GM19099 (cell line): ENCODE results near the gene ATP10A.

ENCODE experiments used
- POLR2A ChIP-seq: IDR thresholded peaks from 3 replicates; pipeline ENCODE4 v1.6.1; 2011; ENCODE audit warnings: low read depth; ENCODE audit not compliant: insufficient read length; ENCODE audit errors: extremely low read depth

ATP10A gene

DNA sequence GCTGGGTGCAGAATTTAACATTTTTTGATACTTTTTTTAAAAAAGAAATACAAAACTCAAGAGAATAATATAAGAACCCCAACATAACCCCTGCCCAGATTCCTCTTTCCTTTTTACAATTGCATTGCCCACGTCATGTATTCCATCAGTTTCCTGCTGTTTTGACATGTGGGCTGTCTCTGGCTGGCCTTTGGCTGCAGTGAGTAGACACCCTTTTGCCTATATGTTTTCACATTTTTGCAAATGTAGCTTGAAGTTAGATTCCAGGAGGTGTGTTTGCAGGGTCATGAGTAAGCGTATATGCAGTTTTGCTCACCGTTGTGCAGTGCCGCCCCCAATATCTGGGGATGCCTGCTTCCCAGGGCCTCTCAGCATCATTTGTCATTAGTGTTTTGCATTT, 28.0 kb upstream of the ATP10A start:
- TF ChIP-seq POLR2A, result no peak

DNA sequence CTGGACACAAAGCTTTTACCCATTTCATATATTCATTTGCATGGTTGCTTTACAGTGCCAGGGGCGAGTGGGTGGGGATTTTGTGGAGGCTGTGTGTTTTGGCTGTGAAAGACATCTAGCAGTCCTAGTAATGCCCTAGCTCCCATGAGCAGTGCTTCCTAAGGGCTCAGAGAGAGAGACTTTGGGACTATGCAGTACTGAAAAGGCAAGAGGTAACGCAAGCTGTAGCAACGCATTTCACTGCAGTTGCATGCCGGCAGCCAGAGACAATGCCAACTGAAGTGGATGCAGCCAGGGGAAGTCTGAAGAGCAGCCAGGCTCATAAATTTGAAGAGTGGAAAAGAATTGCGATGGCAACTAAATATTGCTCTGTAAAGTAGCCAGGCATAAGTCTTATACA, 27.4 kb upstream of the ATP10A start:
- no peak for TF ChIP-seq POLR2A

- no peak for TF ChIP-seq POLR2A
Observed at GRCh38 chr15:25887870-25888269, 24.7 kb upstream of the ATP10A start.

DNA sequence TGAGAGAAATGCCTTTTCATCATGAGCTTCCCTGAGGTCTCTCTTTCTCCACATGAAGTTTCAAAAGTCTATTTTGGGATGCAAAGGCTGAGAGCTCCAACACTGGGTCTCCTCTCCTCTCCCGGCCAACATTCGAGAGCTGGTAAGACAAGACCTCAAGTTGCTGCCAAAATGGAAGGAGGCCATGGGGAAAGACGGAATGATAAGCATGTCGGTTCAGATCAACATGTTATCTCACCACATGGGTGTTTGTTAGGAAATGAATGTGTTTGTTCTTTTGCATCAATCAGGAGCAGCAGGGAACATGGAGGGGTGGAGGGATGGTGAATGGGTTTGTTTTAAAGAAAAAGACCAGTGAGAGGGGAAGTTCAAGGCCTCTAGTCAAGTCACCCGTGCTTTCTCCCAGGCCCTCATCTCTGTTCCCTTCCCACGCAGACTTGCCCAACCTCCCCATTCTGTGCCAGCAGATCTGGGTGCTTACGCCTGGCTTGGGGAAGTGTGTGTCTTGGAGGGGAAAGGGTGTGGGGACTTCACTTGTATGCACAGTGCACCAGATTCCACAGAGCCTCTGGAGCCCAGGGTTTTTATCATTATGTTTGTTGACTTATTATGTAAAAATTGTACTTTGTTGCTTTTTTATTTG, 23.5 kb upstream of the ATP10A start:
- TF ChIP-seq POLR2A, result no peak

GRCh38 chr15:25884370-25884769, 21.2 kb upstream of the ATP10A start:
- no peak for TF ChIP-seq POLR2A

DNA sequence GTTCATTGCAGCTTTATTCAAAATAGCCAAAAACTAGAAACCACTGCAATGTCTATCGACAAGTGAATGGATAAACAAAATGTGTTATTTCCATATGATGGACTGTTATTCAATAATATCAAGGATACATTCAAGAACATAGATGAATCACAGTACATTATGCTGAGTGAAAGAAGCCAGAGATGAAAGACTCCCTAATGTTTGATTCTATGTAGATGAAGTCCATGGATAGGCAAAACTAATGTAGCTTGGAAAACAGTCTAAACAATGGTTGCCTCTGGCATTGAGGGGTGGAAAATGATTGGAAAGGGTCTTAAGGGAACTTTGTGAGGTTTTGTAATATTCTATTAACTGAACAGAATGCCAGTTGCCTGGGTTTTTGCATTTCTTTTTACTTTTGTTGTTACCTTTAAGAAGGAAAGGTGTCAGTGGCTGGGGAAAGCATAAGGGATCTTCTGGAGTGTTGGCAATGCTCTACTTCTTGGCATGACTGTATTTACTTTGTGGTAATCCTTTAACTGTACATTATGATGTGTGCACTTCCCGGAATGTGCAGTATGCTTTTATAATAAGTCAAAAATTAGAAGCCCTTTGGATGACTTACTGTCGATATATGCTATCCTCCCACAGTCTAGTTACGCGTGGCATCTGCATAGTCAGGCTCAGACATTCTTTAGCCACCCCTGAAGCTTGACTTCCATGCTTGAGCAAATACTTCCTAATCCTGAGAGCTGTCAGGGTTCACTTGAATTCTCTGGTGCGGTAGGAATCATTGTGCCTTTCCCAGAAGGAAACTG, 20.5 kb upstream of the ATP10A start:
- no peak for TF ChIP-seq POLR2A

GRCh38 chr15:25882466-25882865, 19.3 kb upstream of the ATP10A start:
- no peak for TF ChIP-seq POLR2A

GRCh38 chr15:25880411-25880810, 17.3 kb upstream of the ATP10A start:
- TF ChIP-seq POLR2A, result no peak

GRCh38 chr15:25879438-25879837, 16.3 kb upstream of the ATP10A start:
- no peak for TF ChIP-seq POLR2A

DNA sequence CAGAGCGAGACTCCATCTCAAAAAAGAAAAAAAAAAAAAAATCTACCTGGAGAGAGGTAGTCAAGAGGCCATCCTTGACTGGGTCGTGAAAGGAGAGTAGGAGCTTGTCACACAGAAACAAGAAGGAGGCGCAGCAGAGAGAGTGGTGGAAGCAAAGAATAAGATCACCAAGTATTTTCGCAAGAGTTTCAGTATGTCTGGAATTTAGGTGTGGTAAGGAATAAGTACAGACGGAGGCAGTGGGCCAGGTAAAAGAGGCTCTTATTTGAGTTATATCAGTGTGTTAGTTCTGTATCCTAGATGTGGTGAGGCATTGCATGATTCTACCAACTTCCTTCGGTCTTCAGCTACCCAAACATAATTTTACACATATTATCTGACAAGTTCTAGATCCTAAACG, 14.6 kb upstream of the ATP10A start:
- TF ChIP-seq POLR2A, result no peak

DNA sequence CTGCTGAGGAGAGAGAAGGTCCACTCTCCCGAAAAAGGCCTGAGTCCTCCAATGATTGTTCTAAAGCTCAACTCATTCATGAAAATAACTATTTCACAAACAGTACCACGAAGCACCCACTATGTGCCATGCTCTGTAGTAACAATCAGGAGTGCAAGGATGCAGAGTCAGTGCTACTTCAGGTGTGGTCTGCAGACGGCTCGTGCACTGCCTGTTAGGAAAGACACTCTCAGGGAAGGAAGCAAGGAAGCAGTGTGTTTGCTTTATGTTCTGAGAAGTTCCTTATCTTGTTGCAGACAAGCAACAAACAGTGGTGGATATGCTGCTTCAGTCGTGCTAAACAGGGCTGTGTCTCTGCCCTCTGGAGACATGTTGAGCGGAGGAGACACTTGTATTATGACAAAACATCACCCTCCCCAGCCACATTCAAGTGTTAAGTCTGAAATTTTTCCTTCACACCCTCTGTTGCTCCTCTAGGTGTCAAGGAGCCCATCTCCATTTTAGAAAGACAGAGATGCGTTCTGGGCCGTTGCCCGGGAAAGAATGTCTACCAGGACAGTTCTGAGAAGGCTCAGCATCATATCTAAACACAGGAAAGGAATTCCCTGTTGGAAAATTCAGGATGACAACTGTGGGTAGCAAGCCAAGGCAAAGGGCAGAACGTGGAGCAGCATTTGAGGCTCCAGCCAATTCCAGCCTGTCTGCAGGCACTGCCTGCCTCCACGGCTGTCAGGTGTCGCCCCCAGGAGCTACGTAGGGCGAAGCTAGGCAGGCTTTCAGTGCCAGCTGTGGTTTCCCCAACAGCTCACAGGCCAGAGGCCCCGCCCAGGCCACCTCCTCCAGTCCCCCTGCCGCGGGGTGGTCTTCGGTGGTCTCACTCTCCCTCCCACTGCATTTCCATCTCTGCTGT, 13.4 kb upstream of the ATP10A start:
- no peak for TF ChIP-seq POLR2A

DNA sequence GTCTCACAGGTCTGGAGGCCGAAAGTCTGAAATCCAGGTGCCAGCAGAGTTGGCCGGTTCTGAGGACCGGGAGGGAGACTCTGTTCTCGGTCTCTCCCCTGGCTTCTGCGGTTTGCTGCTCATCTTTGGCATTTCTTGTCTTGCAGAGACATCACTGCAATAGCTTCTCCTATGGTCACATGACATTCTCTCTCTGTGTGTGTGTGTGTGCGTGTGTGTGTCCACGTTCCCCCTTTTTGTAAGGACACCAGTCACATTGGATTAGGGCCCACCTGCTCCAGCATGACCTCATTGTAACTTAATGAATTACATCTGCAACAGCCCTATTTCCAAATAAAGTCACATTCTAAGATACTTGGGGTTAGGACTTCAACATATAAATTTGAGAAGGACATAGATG, 12.4 kb upstream of the ATP10A start:
- TF ChIP-seq POLR2A, result no peak

- TF ChIP-seq POLR2A, result no peak
Observed at GRCh38 chr15:25874379-25874778, 11.3 kb upstream of the ATP10A start.

GRCh38 chr15:25871403-25871802, 8.3 kb upstream of the ATP10A start:
- TF ChIP-seq POLR2A, result no peak

GRCh38 chr15:25870938-25871337, 7.8 kb upstream of the ATP10A start:
- TF ChIP-seq POLR2A, result no peak
